Measurements from ENCODE around the gene CIITA. TPM values are rescaled to one million over a fixed set of nuclear protein-coding genes. Genes with fewer than 3 reads are reported as not detected.

Gene CIITA
- total and polyA plus RNA-seq, 4 donors = 11.5 to 59.6 (median 26.6) TPM

DNA sequence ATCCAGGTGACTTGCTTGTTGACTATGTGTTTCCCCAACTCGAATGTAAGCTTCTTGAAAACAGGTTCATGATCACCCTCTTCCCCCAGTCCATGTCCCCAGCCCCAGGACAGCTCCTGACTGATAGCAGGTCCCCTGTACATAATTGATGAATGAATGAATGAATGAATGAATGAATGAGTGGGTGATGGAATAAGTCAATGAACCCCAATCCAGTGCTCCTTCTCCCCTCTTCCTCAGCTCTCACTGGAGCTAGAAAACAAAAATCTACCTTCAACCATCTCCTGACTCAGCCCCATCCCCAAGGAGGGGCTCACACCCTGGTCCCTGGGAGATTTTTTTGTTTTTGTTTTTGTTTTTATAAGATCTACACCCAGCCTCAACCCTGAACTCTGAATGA lies 42.2 kb upstream of the CIITA start:
- Histone ChIP-seq H3K9me3 (ENCODE audit: control insufficient read depth in 4 of 4, insufficient read depth in 3 of 4, low read length in 3 of 4) (no peaks in the 10 kb centered on the region), H3K4me1 (ENCODE audit: control insufficient read depth in 5 of 5, insufficient read depth in 5 of 5, low read length in 5 of 5) (peaks cover 0 to 3% (median 0%) of the 10 kb centered on the region in 5 donors), H3K9ac (ENCODE audit: insufficient read depth in 1 of 2, low read length in 2 of 2) (no peak overlapping the region), H3K4me3 (no peak overlapping the region), H3K36me3 (ENCODE audit: control insufficient read depth in 4 of 4, insufficient read depth in 4 of 4, low read length in 4 of 4) (no peaks in the 10 kb centered on the region), H3K27me3 (ENCODE audit: control insufficient read depth in 3 of 3, insufficient read depth in 3 of 3, low read length in 2 of 3) (peaks cover 0 to 2% (median 2%) of the 10 kb centered on the region in 3 donors), H3K27ac (ENCODE audit: low read depth in 1 of 2, low read length in 1 of 2) (no peak overlapping the region)
- WGBS, 2 donors = 87 to 90% methylated on average over 1 of the region's 1 CpG
- ATAC-seq (ENCODE audit: insufficient read depth, low FRiP score) (no peak), DNase-seq (no peak)
- TF ChIP-seq, protein P1, sequence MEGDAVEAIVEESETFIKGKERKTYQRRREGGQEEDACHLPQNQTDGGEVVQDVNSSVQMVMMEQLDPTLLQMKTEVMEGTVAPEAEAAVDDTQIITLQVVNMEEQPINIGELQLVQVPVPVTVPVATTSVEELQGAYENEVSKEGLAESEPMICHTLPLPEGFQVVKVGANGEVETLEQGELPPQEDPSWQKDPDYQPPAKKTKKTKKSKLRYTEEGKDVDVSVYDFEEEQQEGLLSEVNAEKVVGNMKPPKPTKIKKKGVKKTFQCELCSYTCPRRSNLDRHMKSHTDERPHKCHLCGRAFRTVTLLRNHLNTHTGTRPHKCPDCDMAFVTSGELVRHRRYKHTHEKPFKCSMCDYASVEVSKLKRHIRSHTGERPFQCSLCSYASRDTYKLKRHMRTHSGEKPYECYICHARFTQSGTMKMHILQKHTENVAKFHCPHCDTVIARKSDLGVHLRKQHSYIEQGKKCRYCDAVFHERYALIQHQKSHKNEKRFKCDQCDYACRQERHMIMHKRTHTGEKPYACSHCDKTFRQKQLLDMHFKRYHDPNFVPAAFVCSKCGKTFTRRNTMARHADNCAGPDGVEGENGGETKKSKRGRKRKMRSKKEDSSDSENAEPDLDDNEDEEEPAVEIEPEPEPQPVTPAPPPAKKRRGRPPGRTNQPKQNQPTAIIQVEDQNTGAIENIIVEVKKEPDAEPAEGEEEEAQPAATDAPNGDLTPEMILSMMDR (IDR thresholded peaks at IDR 0.05; ENCODE audit: control extremely low read depth, extremely low read depth) = no peak

DNA sequence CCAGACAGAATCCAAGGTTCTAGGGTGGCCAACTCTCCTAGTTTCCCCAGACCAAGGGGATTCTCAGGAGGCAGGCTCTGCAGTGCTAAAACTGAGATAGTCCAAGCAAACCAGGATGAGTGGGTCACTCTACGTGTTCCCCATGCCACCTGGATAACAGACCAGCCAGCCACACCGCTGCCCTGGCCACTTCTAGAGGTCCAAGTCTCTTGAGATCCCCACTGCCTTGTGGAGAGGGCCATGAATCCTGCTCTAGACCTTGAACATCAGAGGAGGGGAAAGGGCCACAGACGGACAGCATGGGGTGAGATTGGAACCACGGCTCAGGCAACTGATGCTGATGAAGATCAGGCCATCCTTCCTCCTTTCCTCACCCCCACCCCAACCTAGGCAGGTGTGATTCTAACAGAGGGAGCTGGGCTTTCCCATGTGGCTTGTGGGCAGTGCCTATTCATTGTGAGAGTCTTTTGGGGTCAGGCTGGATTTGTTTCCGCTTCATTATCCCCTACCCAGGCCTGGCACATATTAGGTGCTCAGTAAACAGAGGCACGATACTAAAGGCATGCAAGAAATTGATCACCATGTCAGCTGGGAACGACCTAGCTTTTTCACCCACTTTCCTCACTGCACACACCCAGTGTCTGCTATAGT lies 41.6 kb upstream of the CIITA start:
- no peak for ATAC-seq (ENCODE audit: insufficient read depth, low FRiP score)
- H3K27me3 ChIP-seq (ENCODE audit: control insufficient read depth in 3 of 3, insufficient read depth in 3 of 3, low read length in 2 of 3) = peaks cover 0 to 3% (median 3%) of the 10 kb centered on the region in 3 donors
- 93 to 97% methylated on average over 7 of the region's 7 CpGs for WGBS, 2 donors
- H3K9me3 ChIP-seq (ENCODE audit: control insufficient read depth in 4 of 4, insufficient read depth in 3 of 4, low read length in 3 of 4) = no peaks in the 10 kb centered on the region
- H3K9ac ChIP-seq (ENCODE audit: insufficient read depth in 1 of 2, low read length in 2 of 2) = no peak overlapping the region
- no peak for DNase-seq
- no peak overlapping the region for H3K4me3 ChIP-seq
- H3K4me1 ChIP-seq (ENCODE audit: control insufficient read depth in 5 of 5, insufficient read depth in 5 of 5, low read length in 5 of 5) = peaks cover 0 to 3% (median 0%) of the 10 kb centered on the region in 5 donors
- no peak overlapping the region for H3K27ac ChIP-seq (ENCODE audit: low read depth in 1 of 2, low read length in 1 of 2)
- H3K36me3 ChIP-seq (ENCODE audit: control insufficient read depth in 4 of 4, insufficient read depth in 4 of 4, low read length in 4 of 4) = no peaks in the 10 kb centered on the region
- TF ChIP-seq, protein P1 (IDR thresholded peaks at IDR 0.05; ENCODE audit: control extremely low read depth, extremely low read depth) = no peak

GRCh38 chr16:10836174-10836853 lies 40.7 kb upstream of the CIITA start:
- Histone ChIP-seq H3K9me3 (ENCODE audit: control insufficient read depth in 4 of 4, insufficient read depth in 3 of 4, low read length in 3 of 4) (no peaks in the 10 kb centered on the region), H3K4me1 (ENCODE audit: control insufficient read depth in 5 of 5, insufficient read depth in 5 of 5, low read length in 5 of 5) (peaks cover 0 to 8% (median 0%) of the 10 kb centered on the region in 5 donors), H3K27ac (ENCODE audit: low read depth in 1 of 2, low read length in 1 of 2) (no peak overlapping the region), H3K4me3 (no peak overlapping the region), H3K36me3 (ENCODE audit: control insufficient read depth in 4 of 4, insufficient read depth in 4 of 4, low read length in 4 of 4) (no peaks in the 10 kb centered on the region), H3K27me3 (ENCODE audit: control insufficient read depth in 3 of 3, insufficient read depth in 3 of 3, low read length in 2 of 3) (peaks cover 0 to 8% (median 6%) of the 10 kb centered on the region in 3 donors), H3K9ac (ENCODE audit: insufficient read depth in 1 of 2, low read length in 2 of 2) (no peak overlapping the region)
- no peak for ATAC-seq (ENCODE audit: insufficient read depth, low FRiP score)
- DNase-seq = no peak
- 82 to 90% methylated on average over 1 of the region's 1 CpG for WGBS, 2 donors
- TF ChIP-seq, protein P1 (IDR thresholded peaks at IDR 0.05; ENCODE audit: control extremely low read depth, extremely low read depth) = no peak

All from lung (tissue), 12 donors.